WTC11 (cell line): ENCODE measurements around the gene EI24. TPM values are rescaled to one million over a fixed set of nuclear protein-coding genes. Genes with fewer than 3 reads are reported as not detected.

Source experiments
- ATAC-seq: fragments of 200-7000 bp; cut with Tn5 transposase; 2 replicates; pipeline ENCODE4 v1.10.0; 2021; ENCODE audit warnings: mild to moderate bottlenecking, moderate library complexity
- CTCF ChIA-PET: fragments of 300-600 bp; sonication (Branson Sonifier 250); formaldehyde crosslinking; loops from one replicate; lab custom pipeline; 2021; ENCODE audit warnings: antibody characterized with exemption; lab: Charles Lee
- POLR2A ChIA-PET: fragments of 350-600 bp; sonication (Branson Sonifier 250); formaldehyde crosslinking; loops from one replicate; lab custom pipeline; 2021; ENCODE audit warnings: antibody characterized with exemption; lab: Charles Lee
- DNase-seq: peaks from one replicate; pipeline ENCODE4 v3.0.0; 2021; ENCODE audit warnings: low spot score
- H3K27ac Mint-ChIP-seq: 2 replicates; pipeline ENCODE4 v1.8.0; 2021; ENCODE audit warnings: mixed read lengths
- H3K27me3 Mint-ChIP-seq: 2 replicates; pipeline ENCODE4 v1.8.0; 2021; ENCODE audit warnings: low read depth, mild to moderate bottlenecking, moderate library complexity, mixed read lengths
- H3K36me3 Mint-ChIP-seq: 2 replicates; pipeline ENCODE4 v1.8.0; 2021; ENCODE audit warnings: mixed read lengths
- H3K4me1 Mint-ChIP-seq: 2 replicates; pipeline ENCODE4 v1.8.0; 2022; ENCODE audit warnings: mixed read lengths
- H3K4me3 Mint-ChIP-seq: 2 replicates; pipeline ENCODE4 v1.8.0; 2021; ENCODE audit warnings: mild to moderate bottlenecking, moderate library complexity, mixed read lengths
- H3K9me3 Mint-ChIP-seq: 2 replicates; pipeline ENCODE4 v1.8.0; 2021; ENCODE audit warnings: mixed read lengths
- EMX1 ChIP-seq: fragments of 250-450 bp; sonication (Bioruptor Pico); IDR thresholded peaks from 2 replicates; pipeline ENCODE4 v1.8.0; 2021; ENCODE audit warnings: mild to moderate bottlenecking
- JAZF1 ChIP-seq: fragments of 250-450 bp; sonication (Bioruptor Pico); IDR thresholded peaks from 2 replicates; pipeline ENCODE4 v1.9.0; 2021; ENCODE audit warnings: moderate library complexity, mild to moderate bottlenecking, inconsistent platforms
- SP1 ChIP-seq: sonication (generic); formaldehyde crosslinking; conservative IDR thresholded peaks from 2 replicates; pipeline ENCODE4 v1.8.1; 2022; ENCODE audit warnings: missing genetic modification reagents
- ZBTB21 ChIP-seq: sonication (generic); formaldehyde crosslinking; IDR thresholded peaks from 2 replicates; pipeline ENCODE4 v1.8.1; 2023; ENCODE audit warnings: mild to moderate bottlenecking, missing genetic modification reagents, borderline replicate concordance
- ZNF263 ChIP-seq: sonication (generic); formaldehyde crosslinking; IDR thresholded peaks from 2 replicates; pipeline ENCODE4 v1.8.1; 2022; ENCODE audit warnings: low read depth, mild to moderate bottlenecking, moderate library complexity, missing genetic modification reagents
- ZNF396 ChIP-seq: fragments of 250-450 bp; sonication (Bioruptor Pico); IDR thresholded peaks from 2 replicates; pipeline ENCODE4 v1.8.0; 2021; ENCODE audit warnings: mild to moderate bottlenecking, moderate library complexity, borderline replicate concordance
- ZNF423 ChIP-seq: fragments of 250-450 bp; sonication (Bioruptor Pico); IDR thresholded peaks from 2 replicates; pipeline ENCODE4 v2.1.2; 2022; ENCODE audit warnings: mild to moderate bottlenecking, moderate library complexity
- total RNA-seq: library from RNA; stranded (reverse); gene quantifications from 3 replicates; pipeline ENCODE4 v1.2.3, GENCODE V29; 2021
- TF ChIP-seq, protein P1 (sequence below): sonication (generic); formaldehyde crosslinking; conservative IDR thresholded peaks from 2 replicates; pipeline ENCODE4 v1.8.1; 2023; ENCODE audit warnings: mild to moderate bottlenecking, low read depth, missing genetic modification reagents, moderate library complexity
- TF ChIP-seq, protein P2 (sequence below): fragments of 250-450 bp; sonication (Bioruptor Pico); conservative IDR thresholded peaks from 2 replicates; pipeline ENCODE4 v1.9.0; 2021; ENCODE audit warnings: mild to moderate bottlenecking
- TF ChIP-seq, protein P3 (sequence below): sonication (generic); formaldehyde crosslinking; IDR thresholded peaks from 2 replicates; pipeline ENCODE4 v1.8.0; 2022; ENCODE audit warnings: mild to moderate bottlenecking, missing genetic modification reagents
- TF ChIP-seq, protein P4 (sequence below): sonication (generic); formaldehyde crosslinking; IDR thresholded peaks from 2 replicates; pipeline ENCODE4 v1.8.0; 2023; ENCODE audit warnings: mild to moderate bottlenecking, missing genetic modification reagents
- TF ChIP-seq, protein P5 (sequence below): sonication (generic); formaldehyde crosslinking; IDR thresholded peaks from 2 replicates; pipeline ENCODE4 v1.8.1; 2022; ENCODE audit warnings: missing genetic modification reagents, borderline replicate concordance
- TF ChIP-seq, protein P6 (sequence below): sonication (generic); formaldehyde crosslinking; IDR thresholded peaks from 2 replicates; pipeline ENCODE4 v1.8.0; 2022; ENCODE audit warnings: missing genetic modification reagents
- TF ChIP-seq, protein P7 (sequence below): sonication (generic); formaldehyde crosslinking; IDR thresholded peaks from 2 replicates; pipeline ENCODE4 v1.8.1; 2022; ENCODE audit warnings: mild to moderate bottlenecking, moderate library complexity, missing genetic modification reagents

EI24 gene
- total RNA-seq, 1 experiment from 2014 or later, result 120 TPM

DNA sequence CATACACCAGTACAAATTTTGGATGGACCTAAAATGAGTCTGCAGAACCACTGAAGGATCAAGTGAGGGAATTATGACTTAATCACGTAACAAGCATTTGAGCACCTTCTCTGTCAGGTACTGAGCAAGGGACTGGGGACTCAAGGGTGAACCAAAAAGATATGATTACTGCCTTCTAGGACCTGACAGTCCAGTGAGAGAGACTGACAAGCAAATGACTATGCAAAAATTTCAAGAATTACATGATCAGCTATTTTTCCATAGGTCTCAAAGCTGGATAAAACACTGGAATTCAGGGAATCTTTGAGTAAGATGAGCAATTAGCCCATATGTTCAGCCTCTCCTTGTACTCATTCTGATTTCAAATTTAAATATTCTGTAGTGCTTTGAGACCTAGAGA is 18.2 kb downstream of the EI24 start:
- TF ChIP-seq, protein P1, sequence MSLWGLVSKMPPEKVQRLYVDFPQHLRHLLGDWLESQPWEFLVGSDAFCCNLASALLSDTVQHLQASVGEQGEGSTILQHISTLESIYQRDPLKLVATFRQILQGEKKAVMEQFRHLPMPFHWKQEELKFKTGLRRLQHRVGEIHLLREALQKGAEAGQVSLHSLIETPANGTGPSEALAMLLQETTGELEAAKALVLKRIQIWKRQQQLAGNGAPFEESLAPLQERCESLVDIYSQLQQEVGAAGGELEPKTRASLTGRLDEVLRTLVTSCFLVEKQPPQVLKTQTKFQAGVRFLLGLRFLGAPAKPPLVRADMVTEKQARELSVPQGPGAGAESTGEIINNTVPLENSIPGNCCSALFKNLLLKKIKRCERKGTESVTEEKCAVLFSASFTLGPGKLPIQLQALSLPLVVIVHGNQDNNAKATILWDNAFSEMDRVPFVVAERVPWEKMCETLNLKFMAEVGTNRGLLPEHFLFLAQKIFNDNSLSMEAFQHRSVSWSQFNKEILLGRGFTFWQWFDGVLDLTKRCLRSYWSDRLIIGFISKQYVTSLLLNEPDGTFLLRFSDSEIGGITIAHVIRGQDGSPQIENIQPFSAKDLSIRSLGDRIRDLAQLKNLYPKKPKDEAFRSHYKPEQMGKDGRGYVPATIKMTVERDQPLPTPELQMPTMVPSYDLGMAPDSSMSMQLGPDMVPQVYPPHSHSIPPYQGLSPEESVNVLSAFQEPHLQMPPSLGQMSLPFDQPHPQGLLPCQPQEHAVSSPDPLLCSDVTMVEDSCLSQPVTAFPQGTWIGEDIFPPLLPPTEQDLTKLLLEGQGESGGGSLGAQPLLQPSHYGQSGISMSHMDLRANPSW (CRISPR knock-in tag), result no peak
- TF ChIP-seq, protein P2, sequence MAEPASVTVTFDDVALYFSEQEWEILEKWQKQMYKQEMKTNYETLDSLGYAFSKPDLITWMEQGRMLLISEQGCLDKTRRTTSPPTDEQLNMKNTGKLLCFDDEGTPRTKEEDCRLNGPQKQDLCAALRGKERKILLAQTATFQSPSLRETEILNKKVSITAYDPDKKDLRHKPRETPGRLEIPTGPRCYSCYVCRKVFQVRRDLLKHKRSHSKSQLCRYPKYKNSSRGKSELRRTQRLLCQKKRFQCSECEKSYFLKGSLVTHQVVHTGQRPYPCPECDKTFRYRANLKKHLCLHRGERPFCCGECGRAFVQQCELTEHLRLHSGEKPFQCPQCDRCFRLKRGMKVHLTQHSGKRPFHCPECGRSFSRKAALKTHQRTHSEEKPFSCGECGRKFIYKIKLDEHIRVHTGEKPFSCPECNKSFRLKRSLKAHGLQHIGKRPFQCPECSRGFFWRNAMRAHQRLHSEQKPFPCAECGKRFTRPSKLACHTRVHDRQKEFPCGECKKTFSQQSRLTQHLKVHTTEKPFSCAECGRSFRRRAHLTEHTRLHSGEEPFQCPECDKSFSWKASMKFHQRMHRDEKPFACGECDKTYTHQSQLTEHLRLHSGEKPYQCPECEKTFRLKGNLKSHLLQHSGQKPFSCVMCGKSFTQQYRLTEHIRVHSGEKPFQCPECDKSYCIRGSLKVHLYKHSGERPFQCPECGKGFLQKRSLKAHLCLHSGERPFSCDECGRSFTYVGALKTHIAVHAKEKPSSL (CRISPR knock-in tag), result no peak
- TF ChIP-seq ZBTB21 (CRISPR knock-in tag) (no peak), SP1 (no peak), ZNF263 (CRISPR knock-in tag) (no peak), ZNF423 (no peak), JAZF1 (CRISPR knock-in tag) (no peak), EMX1 (CRISPR knock-in tag) (no peak), ZNF396 (CRISPR knock-in tag) (no peak)
- TF ChIP-seq, protein P3, sequence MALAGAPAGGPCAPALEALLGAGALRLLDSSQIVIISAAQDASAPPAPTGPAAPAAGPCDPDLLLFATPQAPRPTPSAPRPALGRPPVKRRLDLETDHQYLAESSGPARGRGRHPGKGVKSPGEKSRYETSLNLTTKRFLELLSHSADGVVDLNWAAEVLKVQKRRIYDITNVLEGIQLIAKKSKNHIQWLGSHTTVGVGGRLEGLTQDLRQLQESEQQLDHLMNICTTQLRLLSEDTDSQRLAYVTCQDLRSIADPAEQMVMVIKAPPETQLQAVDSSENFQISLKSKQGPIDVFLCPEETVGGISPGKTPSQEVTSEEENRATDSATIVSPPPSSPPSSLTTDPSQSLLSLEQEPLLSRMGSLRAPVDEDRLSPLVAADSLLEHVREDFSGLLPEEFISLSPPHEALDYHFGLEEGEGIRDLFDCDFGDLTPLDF, result no peak
- TF ChIP-seq, protein P4, sequence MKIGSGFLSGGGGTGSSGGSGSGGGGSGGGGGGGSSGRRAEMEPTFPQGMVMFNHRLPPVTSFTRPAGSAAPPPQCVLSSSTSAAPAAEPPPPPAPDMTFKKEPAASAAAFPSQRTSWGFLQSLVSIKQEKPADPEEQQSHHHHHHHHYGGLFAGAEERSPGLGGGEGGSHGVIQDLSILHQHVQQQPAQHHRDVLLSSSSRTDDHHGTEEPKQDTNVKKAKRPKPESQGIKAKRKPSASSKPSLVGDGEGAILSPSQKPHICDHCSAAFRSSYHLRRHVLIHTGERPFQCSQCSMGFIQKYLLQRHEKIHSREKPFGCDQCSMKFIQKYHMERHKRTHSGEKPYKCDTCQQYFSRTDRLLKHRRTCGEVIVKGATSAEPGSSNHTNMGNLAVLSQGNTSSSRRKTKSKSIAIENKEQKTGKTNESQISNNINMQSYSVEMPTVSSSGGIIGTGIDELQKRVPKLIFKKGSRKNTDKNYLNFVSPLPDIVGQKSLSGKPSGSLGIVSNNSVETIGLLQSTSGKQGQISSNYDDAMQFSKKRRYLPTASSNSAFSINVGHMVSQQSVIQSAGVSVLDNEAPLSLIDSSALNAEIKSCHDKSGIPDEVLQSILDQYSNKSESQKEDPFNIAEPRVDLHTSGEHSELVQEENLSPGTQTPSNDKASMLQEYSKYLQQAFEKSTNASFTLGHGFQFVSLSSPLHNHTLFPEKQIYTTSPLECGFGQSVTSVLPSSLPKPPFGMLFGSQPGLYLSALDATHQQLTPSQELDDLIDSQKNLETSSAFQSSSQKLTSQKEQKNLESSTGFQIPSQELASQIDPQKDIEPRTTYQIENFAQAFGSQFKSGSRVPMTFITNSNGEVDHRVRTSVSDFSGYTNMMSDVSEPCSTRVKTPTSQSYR (CRISPR knock-in tag), result no peak
- TF ChIP-seq, protein P5, sequence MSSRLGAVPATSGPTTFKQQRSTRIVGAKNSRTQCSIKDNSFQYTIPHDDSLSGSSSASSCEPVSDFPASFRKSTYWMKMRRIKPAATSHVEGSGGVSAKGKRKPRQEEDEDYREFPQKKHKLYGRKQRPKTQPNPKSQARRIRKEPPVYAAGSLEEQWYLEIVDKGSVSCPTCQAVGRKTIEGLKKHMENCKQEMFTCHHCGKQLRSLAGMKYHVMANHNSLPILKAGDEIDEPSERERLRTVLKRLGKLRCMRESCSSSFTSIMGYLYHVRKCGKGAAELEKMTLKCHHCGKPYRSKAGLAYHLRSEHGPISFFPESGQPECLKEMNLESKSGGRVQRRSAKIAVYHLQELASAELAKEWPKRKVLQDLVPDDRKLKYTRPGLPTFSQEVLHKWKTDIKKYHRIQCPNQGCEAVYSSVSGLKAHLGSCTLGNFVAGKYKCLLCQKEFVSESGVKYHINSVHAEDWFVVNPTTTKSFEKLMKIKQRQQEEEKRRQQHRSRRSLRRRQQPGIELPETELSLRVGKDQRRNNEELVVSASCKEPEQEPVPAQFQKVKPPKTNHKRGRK (CRISPR knock-in tag), result no peak
- TF ChIP-seq, protein P6, sequence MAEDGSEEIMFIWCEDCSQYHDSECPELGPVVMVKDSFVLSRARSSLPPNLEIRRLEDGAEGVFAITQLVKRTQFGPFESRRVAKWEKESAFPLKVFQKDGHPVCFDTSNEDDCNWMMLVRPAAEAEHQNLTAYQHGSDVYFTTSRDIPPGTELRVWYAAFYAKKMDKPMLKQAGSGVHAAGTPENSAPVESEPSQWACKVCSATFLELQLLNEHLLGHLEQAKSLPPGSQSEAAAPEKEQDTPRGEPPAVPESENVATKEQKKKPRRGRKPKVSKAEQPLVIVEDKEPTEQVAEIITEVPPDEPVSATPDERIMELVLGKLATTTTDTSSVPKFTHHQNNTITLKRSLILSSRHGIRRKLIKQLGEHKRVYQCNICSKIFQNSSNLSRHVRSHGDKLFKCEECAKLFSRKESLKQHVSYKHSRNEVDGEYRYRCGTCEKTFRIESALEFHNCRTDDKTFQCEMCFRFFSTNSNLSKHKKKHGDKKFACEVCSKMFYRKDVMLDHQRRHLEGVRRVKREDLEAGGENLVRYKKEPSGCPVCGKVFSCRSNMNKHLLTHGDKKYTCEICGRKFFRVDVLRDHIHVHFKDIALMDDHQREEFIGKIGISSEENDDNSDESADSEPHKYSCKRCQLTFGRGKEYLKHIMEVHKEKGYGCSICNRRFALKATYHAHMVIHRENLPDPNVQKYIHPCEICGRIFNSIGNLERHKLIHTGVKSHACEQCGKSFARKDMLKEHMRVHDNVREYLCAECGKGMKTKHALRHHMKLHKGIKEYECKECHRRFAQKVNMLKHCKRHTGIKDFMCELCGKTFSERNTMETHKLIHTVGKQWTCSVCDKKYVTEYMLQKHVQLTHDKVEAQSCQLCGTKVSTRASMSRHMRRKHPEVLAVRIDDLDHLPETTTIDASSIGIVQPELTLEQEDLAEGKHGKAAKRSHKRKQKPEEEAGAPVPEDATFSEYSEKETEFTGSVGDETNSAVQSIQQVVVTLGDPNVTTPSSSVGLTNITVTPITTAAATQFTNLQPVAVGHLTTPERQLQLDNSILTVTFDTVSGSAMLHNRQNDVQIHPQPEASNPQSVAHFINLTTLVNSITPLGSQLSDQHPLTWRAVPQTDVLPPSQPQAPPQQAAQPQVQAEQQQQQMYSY, result no peak
- TF ChIP-seq, protein P7, sequence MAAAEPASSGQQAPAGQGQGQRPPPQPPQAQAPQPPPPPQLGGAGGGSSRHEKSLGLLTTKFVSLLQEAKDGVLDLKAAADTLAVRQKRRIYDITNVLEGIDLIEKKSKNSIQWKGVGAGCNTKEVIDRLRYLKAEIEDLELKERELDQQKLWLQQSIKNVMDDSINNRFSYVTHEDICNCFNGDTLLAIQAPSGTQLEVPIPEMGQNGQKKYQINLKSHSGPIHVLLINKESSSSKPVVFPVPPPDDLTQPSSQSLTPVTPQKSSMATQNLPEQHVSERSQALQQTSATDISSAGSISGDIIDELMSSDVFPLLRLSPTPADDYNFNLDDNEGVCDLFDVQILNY (CRISPR knock-in tag), result no peak
- DNase-seq, result no peak
- Mint-ChIP-seq H3K4me3 (no peak overlapping the region), H3K4me1 (peaks cover 8% of the 10 kb centered on the region), H3K27ac (peak overlapping the region; percentile 74; the same call in 1 of the 2 replicates), H3K27me3 (no peaks in the 10 kb centered on the region), H3K9me3 (no peaks in the 10 kb centered on the region), H3K36me3 (peaks cover 20% of the 10 kb centered on the region)
- ChIA-PET POLR2A (no interaction called here), CTCF (no interaction called here)
- ATAC-seq, result no peak
